Small intestine (tissue), 7 donors: ENCODE results near the gene PLEKHD1. TPM values are rescaled to one million over a fixed set of nuclear protein-coding genes. Genes with fewer than 3 reads are reported as not detected.

Experiments used
- DNase-seq, 2 donors: peaks; one replicate each; pipeline versions ENCODE4 v3.0.0 to v3.0.0-alpha.2; 2013
- FAIRE-seq: peaks from 2 replicates; lab custom pipeline; 2012; peaks lifted over from hg19 to GRCh38; lab: Jason Lieb, UNC
- H3K27ac ChIP-seq, 3 donors: one replicate each; pipeline ENCODE4 v1.5.1; 2013; ENCODE audit warnings: low read length in 2 of 3, mild to moderate bottlenecking in 2 of 3, control low read depth in 1 of 3, inconsistent platforms in 1 of 3, low read depth in 1 of 3, moderate library complexity in 1 of 3
- H3K27me3 ChIP-seq, 3 donors: one replicate each; pipeline ENCODE4 v1.6.1; 2013; ENCODE audit warnings: low read length in 3 of 3, inconsistent platforms in 1 of 3; ENCODE audit not compliant: control insufficient read depth in 3 of 3, insufficient read depth in 3 of 3
- H3K36me3 ChIP-seq, 3 donors: one replicate each; pipeline ENCODE4 v1.6.1; 2013; ENCODE audit warnings: low read length in 3 of 3, inconsistent platforms in 1 of 3, low read depth in 1 of 3, mild to moderate bottlenecking in 1 of 3, moderate library complexity in 1 of 3; ENCODE audit not compliant: control insufficient read depth in 3 of 3, insufficient read depth in 2 of 3
- H3K4me1 ChIP-seq, 3 donors: one replicate each; pipeline ENCODE4 v1.6.1; 2013; ENCODE audit warnings: low read length in 2 of 3, inconsistent platforms in 1 of 3, low read depth in 1 of 3, mild to moderate bottlenecking in 1 of 3, moderate library complexity in 1 of 3; ENCODE audit not compliant: control insufficient read depth in 3 of 3, insufficient read depth in 2 of 3
- H3K4me3 ChIP-seq, 3 donors: one replicate each; pipeline ENCODE4 v1.5.1; 2013; ENCODE audit warnings: low read length in 3 of 3, control low read depth in 1 of 3, inconsistent platforms in 1 of 3, low read depth in 1 of 3, mild to moderate bottlenecking in 1 of 3, moderate library complexity in 1 of 3
- H3K9me3 ChIP-seq, 2 donors: one replicate each; pipeline ENCODE4 v1.6.1; 2013; ENCODE audit warnings: low read depth in 1 of 2, low read length in 1 of 2; ENCODE audit not compliant: control insufficient read depth in 2 of 2, insufficient read depth in 1 of 2
- WGBS, 3 donors: extraction: QIAGEN DNeasy Blood & Tissue Kit; methylation state at CpG; one replicate each; pipeline ENCODE4 v1.1.7; 2013; 5-methylcytosine and 5-hydroxymethylcytosine counted together
- polyA plus RNA-seq, 4 donors: library from polyadenylated mRNA; stranded (reverse) in 3 of 4; unstranded in 1 of 4; fragments of 200-250 nt in 3 of 4; fragments of 120-200 nt in 1 of 4; gene quantifications; one replicate each; pipeline versions ENCODE4 v1.2.1 to v1.2.3, GENCODE V29; 2013
- donor health status: healthy with polysubstance abuse.
- donor health status: control.
- donor health status: control.
- donor health status: Bipolar disorder and iron deficiency.
- donor health status: healthy.

The PLEKHD1 gene
- polyA plus RNA-seq, 4 donors: under 0.01 to 0.04 (median 0.03) TPM; not detected in 1

GRCh38 chr14:69571449-69572029 lies 87.0 kb downstream of the PLEKHD1 start:
- Histone ChIP-seq H3K36me3 (no peaks in the 10 kb centered on the region), H3K4me3 (peak overlapping the region in 1 of 3 donors; percentile 42), H3K4me1 (peaks cover 0 to 9% (median 0%) of the 10 kb centered on the region in 3 donors), H3K27ac (no peak overlapping the region), H3K27me3 (peaks cover 18 to 83% (median 33%) of the 10 kb centered on the region in 3 donors), H3K9me3 (peaks cover 0 to 5% of the 10 kb centered on the region in 2 donors)
- FAIRE-seq (no peak), DNase-seq (peak in 1 of 2 donors; percentile 61)
- WGBS, 3 donors: 16 to 25% (median 19%) methylated on average over 51 to 62 of the region's 62 CpGs

- H3K4me3 ChIP-seq: peak overlapping the region in 1 of 3 donors; percentile 42
- H3K36me3 ChIP-seq: no peaks in the 10 kb centered on the region
- peaks cover 0 to 12% of the 10 kb centered on the region in 2 donors for H3K9me3 ChIP-seq
- peaks cover 0 to 9% (median 0%) of the 10 kb centered on the region in 3 donors for H3K4me1 ChIP-seq
- no peak overlapping the region for H3K27ac ChIP-seq
- H3K27me3 ChIP-seq: peaks cover 18 to 89% (median 35%) of the 10 kb centered on the region in 3 donors
- 7 to 15% (median 12%) methylated on average over 94 to 112 of the region's 112 CpGs for WGBS, 3 donors
- peak; percentile 34 to 76 for DNase-seq
- FAIRE-seq: no peak
These were observed 87.7 kb downstream of the PLEKHD1 start for GRCh38 chr14:69572030-69572840.

GRCh38 chr14:69572841-69573135 lies 88.3 kb downstream of the PLEKHD1 start:
- DNase-seq (peak in 1 of 2 donors; percentile 13), FAIRE-seq (no peak)
- Histone ChIP-seq H3K4me1 (peaks cover 0 to 9% (median 0%) of the 10 kb centered on the region in 3 donors), H3K4me3 (no peak overlapping the region), H3K27ac (no peak overlapping the region), H3K9me3 (peaks cover 0 to 14% of the 10 kb centered on the region in 2 donors), H3K27me3 (peaks cover 18 to 88% (median 35%) of the 10 kb centered on the region in 3 donors), H3K36me3 (no peaks in the 10 kb centered on the region)
- WGBS, 3 donors: 16 to 41% (median 23%) methylated on average over 16 to 40 of the region's 40 CpGs

DNA sequence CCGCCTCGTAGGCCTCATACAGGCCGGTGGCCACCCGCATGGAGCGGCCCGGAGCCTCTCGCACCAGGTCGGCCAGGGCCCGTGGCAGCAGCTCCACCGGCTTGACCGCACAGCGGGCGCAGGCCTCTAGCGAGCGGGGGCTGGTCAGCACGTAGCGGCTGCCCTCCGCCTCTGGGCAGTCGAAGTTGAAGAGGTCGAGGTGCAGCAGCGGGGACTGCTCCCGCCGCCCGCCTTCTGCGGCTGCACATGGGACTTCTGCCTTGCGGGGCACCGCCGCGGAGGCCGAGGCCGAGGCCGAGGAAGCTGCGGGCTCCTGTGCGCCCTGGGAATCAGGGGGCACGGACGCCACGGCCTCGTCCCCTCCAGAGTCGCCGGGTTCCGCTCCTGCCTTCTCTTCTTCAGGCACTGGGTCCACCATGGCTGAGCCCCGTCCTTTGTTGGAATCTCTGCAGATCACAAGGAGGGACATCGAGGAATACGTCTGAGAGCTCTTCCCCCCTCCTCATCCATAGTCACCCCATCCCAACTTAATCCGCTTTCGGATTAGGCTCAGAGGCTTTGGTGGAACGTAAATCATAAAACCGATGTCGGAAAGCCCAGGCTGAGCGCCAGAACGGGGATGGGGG lies 88.8 kb downstream of the PLEKHD1 start:
- WGBS, 3 donors: 18 to 43% (median 31%) methylated on average over 47 to 51 of the region's 51 CpGs
- Histone ChIP-seq H3K36me3 (no peaks in the 10 kb centered on the region), H3K27me3 (peaks cover 18 to 83% (median 35%) of the 10 kb centered on the region in 3 donors), H3K4me3 (no peak overlapping the region), H3K4me1 (peaks cover 0 to 9% (median 0%) of the 10 kb centered on the region in 3 donors), H3K9me3 (peaks cover 0 to 14% of the 10 kb centered on the region in 2 donors), H3K27ac (no peak overlapping the region)
- no peak for DNase-seq
- FAIRE-seq: no peak

DNA sequence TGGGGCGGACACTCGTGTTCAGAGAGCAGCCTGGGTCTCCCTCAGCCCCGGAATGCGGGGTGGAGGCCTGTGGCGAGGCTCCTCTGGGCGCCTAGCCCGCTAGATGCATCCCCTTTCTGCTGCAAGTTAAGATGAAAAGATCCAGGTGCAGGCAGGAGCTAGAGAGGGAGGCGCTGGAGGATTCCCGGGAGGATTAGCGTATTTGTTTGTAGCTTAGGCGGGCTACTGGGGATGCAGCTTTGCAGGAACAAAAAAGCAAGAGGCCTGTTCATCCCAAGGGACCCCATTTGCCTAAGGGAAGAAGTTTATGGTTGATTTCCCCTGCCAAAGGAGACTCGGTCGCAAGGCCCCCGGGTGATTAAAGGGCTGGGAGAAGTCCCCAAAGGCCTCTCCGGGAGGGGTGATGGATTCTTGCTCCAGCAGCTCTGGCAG lies 89.3 kb downstream of the PLEKHD1 start:
- no peak overlapping the region for H3K27ac ChIP-seq
- DNase-seq: no peak
- peaks cover 0 to 14% of the 10 kb centered on the region in 2 donors for H3K9me3 ChIP-seq
- WGBS, 3 donors: 3 to 11% (median 4%) methylated on average over 14 to 15 of the region's 15 CpGs
- H3K36me3 ChIP-seq: no peaks in the 10 kb centered on the region
- no peak for FAIRE-seq
- H3K4me3 ChIP-seq: no peak overlapping the region
- peaks cover 0 to 9% (median 0%) of the 10 kb centered on the region in 3 donors for H3K4me1 ChIP-seq
- H3K27me3 ChIP-seq: peaks cover 18 to 78% (median 35%) of the 10 kb centered on the region in 3 donors

DNA sequence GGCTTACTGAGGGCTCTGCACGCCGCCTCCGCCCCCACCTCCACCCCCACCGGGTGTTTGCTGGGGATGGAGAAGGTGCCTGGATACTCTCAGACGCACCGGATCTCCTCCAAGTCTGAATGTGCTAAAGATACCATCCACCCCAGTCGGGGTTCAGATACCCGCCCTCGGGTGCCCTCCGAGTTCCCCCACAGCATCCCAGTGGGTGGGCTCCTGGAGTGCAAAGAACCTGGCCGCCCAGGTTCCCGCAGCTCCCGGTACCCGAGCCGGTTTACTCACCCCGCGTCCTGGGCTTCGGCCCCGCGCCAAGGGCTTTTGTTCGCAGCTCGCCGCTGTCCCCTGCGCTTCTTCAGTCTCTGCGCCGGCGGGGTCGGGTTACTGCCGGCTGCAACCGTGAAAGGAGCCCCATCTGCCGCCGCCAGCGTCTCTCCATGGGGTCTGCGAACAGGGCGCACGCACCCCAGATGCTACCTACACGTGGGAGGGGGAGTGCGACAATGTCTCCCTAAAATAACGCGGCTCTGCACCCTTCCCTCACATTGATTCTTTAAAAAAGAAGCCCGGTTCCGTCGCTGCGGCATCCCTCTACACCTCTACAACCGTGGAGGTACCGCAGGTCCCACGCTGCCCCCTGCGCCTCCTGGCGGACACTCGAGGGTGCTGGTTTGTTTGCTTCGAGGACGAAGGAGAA lies 89.9 kb downstream of the PLEKHD1 start, which contains the start of gene CCDC177:
CCDC177 (minus strand) TSS at position 609 of the 691 bp plus-strand sequence. CDS start 1,249 bp downstream, outside the sequence.
- no peak for FAIRE-seq
- 1 to 4% (median 3%) methylated on average over 49 to 52 of the region's 52 CpGs for WGBS, 3 donors

DNA sequence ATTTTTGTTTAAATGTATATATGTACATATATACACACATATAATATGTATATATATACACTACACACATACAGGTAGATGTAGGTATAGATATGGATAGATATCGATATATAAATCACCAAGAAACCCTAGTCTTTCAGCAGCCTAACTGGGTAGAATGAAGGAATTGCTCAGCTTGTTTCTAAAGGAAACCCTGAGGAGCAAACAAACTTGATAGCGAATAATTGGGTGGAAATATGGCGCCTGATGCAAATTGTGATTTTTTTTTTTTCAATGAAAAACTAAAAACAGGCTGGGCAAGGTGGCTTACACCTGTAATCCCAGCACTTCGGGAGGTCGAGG lies 90.4 kb downstream of the PLEKHD1 start:
- Histone ChIP-seq H3K27ac (no peak overlapping the region), H3K4me1 (peaks cover 0 to 14% (median 0%) of the 10 kb centered on the region in 3 donors), H3K4me3 (no peak overlapping the region), H3K36me3 (no peaks in the 10 kb centered on the region), H3K27me3 (peaks cover 18 to 69% (median 35%) of the 10 kb centered on the region in 3 donors), H3K9me3 (peaks cover 0 to 14% of the 10 kb centered on the region in 2 donors)
- WGBS, 3 donors: 41 to 46% (median 44%) methylated on average over 5 of the region's 5 CpGs
- FAIRE-seq (no peak), DNase-seq (no peak)

More for the DNA sequence above, 89.9 kb downstream of the PLEKHD1 start, which contains the start of gene CCDC177:
- no peak within 1 kb of the TSS for H3K27ac ChIP-seq
- peaks cover 18 to 74% (median 35%) of the 10 kb centered on the region in 3 donors for H3K27me3 ChIP-seq
- peaks cover 0 to 9% (median 0%) of the 10 kb centered on the region in 3 donors for H3K4me1 ChIP-seq
- H3K4me3 ChIP-seq: peak within 1 kb of the TSS in 1 of 3 donors; percentile 1
- no peaks in the 10 kb centered on the region for H3K36me3 ChIP-seq
- peak; percentile 52 to 64 for DNase-seq
- H3K9me3 ChIP-seq: peaks cover 0 to 14% of the 10 kb centered on the region in 2 donors
